Measurements from ENCODE around the gene USP15.
A peak's percentile ranks its signal among the peaks of the same experiment; 100 is the strongest.

Gene USP15

DNA sequence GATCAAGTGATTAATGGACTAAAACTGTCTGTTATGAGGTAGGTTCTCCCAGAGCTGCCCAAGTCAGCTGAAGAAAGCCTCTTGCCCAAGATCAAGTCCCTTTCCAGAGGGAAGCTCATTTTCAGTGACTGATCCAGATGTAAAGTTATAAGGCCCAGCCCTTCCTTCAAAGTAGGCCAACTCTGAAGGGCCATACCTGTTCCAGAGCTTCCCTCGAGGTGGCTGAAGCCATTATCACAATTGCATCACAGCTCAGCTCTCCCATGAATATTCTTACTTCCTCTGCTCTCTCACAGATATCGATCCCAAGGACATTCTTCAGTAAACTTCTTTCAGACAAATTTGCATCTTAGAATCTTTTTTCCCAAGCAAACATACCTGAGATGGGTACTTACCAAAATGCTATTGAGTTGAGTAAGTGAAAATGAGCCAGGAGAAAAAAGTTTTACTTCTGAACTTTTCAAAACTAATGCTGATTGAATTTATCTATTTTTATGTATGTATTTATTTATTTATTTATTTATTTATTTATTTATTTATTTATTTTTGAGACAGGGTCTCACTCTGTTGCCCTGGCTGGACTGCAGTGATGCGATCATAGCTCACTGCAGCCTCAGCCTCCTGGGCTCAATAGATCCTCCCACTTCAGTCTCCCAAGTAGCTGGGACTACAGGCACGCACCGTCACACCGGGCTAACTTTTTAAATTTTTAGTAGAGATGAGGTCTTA lies 42.6 kb upstream of the USP15 start (continued):
- TF ChIP-seq, protein P1, sequence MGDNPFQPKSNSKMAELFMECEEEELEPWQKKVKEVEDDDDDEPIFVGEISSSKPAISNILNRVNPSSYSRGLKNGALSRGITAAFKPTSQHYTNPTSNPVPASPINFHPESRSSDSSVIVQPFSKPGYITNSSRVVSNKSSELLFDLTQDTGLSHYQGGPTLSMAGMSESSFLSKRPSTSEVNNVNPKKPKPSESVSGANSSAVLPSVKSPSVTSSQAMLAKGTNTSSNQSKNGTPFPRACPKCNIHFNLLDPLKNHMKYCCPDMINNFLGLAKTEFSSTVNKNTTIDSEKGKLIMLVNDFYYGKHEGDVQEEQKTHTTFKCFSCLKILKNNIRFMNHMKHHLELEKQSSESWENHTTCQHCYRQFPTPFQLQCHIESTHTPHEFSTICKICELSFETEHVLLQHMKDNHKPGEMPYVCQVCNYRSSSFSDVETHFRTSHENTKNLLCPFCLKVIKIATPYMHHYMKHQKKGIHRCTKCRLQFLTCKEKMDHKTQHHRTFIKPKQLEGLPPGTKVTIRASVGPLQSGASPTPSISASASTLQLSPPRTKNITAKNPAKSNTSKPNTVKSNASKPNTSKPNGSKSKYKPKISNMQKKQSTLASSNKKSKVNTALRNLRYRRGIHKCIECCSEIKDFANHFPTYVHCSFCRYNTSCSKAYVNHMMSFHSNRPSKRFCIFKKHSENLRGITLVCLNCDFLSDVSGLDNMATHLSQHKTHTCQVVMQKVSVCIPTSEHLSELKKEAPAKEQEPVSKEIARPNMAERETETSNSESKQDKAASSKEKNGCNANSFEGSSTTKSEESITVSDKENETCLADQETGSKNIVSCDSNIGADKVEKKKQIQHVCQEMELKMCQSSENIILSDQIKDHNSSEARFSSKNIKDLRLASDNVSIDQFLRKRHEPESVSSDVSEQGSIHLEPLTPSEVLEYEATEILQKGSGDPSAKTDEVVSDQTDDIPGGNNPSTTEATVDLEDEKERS (tag by site-specific recombination; IDR thresholded peaks at IDR 0.05) = no peak
- no peak for TF ChIP-seq ZNF513 (tag by site-specific recombination; IDR thresholded peaks at IDR 0.05)
- TF ChIP-seq ZNF830 (tag by site-specific recombination; IDR thresholded peaks at IDR 0.05; ENCODE audit: low read depth) = no peak
- TF ChIP-seq, protein P2, sequence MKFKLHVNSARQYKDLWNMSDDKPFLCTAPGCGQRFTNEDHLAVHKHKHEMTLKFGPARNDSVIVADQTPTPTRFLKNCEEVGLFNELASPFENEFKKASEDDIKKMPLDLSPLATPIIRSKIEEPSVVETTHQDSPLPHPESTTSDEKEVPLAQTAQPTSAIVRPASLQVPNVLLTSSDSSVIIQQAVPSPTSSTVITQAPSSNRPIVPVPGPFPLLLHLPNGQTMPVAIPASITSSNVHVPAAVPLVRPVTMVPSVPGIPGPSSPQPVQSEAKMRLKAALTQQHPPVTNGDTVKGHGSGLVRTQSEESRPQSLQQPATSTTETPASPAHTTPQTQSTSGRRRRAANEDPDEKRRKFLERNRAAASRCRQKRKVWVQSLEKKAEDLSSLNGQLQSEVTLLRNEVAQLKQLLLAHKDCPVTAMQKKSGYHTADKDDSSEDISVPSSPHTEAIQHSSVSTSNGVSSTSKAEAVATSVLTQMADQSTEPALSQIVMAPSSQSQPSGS (tag by site-specific recombination; IDR thresholded peaks at IDR 0.05; ENCODE audit: low read depth) = no peak
- no peak for TF ChIP-seq ZSCAN23 (tag by site-specific recombination; IDR thresholded peaks at IDR 0.05)
- no peak for TF ChIP-seq ZBTB21 (tag by site-specific recombination; IDR thresholded peaks at IDR 0.05)
- TF ChIP-seq, protein P3, sequence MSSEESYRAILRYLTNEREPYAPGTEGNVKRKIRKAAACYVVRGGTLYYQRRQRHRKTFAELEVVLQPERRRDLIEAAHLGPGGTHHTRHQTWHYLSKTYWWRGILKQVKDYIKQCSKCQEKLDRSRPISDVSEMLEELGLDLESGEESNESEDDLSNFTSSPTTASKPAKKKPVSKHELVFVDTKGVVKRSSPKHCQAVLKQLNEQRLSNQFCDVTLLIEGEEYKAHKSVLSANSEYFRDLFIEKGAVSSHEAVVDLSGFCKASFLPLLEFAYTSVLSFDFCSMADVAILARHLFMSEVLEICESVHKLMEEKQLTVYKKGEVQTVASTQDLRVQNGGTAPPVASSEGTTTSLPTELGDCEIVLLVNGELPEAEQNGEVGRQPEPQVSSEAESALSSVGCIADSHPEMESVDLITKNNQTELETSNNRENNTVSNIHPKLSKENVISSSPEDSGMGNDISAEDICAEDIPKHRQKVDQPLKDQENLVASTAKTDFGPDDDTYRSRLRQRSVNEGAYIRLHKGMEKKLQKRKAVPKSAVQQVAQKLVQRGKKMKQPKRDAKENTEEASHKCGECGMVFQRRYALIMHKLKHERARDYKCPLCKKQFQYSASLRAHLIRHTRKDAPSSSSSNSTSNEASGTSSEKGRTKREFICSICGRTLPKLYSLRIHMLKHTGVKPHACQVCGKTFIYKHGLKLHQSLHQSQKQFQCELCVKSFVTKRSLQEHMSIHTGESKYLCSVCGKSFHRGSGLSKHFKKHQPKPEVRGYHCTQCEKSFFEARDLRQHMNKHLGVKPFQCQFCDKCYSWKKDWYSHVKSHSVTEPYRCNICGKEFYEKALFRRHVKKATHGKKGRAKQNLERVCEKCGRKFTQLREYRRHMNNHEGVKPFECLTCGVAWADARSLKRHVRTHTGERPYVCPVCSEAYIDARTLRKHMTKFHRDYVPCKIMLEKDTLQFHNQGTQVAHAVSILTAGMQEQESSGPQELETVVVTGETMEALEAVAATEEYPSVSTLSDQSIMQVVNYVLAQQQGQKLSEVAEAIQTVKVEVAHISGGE (tag by site-specific recombination; conservative IDR thresholded peaks at IDR 0.05; ENCODE audit: low read depth) = peak; percentile 76

DNA sequence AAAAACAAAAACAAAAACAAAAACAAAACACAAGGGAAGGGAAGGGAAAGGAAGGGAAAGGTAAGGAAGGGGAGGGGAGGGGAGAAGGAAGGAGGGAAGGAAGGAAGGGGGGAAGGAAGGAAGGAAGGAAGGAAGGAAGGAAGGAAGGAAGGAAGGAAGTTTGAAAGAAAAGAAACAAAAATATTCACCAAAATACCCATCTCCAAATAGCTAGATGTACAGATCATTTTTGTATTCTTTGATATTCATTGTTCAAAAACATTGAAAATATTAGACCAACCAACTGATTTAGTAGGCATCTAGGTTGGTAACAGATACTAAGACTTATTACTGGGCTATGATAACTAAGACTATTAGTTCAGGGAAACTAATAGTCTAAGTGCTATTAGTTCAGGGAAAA lies 39.1 kb upstream of the USP15 start:
- POLR2A ChIA-PET = no interaction called here
- CTCF ChIA-PET = interaction anchor here (0.5 kb wide), 1 partner anchor 301 kb away, joined by 5 read pairs; no protein-coding TSS in a partner anchor

GRCh38 chr12:62224601-62225000 lies 35.6 kb upstream of the USP15 start:
- Histone ChIP-seq H3K4me1 (ENCODE audit: control insufficient read depth, insufficient read depth, low read length) (no peaks in the 10 kb centered on the region), H3K4me3 (ENCODE audit: low read depth, low read length) (no peak overlapping the region), H3K36me3 (ENCODE audit: control insufficient read depth in 2 of 2, insufficient read depth in 1 of 2, low read length in 2 of 2) (no peaks in the 10 kb centered on the region), H3K27ac (ENCODE audit: extremely low read depth, low read depth, low read length) (no peak overlapping the region), H3K9me3 (ENCODE audit: control insufficient read depth, insufficient read depth, low read depth, low read length) (no peaks in the 10 kb centered on the region)
- POLR2A ChIA-PET = no interaction called here
- CTCF ChIA-PET = no interaction called here
- TF ChIP-seq ZNF112 (tag by site-specific recombination; IDR thresholded peaks at IDR 0.05) (no peak), ZNF624 (tag by site-specific recombination; IDR thresholded peaks at IDR 0.05) (no peak), KLF8 (tag by site-specific recombination; IDR thresholded peaks at IDR 0.05) (no peak), ZBTB8A (tag by site-specific recombination; IDR thresholded peaks at IDR 0.05) (no peak), GLI4 (tag by site-specific recombination; IDR thresholded peaks at IDR 0.05) (no peak), TCF7L2 (IDR thresholded peaks at IDR 0.05; ENCODE audit: borderline replicate concordance, low read depth, low read length) (no peak)
- TF ChIP-seq, protein P2 (tag by site-specific recombination; IDR thresholded peaks at IDR 0.05; ENCODE audit: low read depth) = no peak
- TF ChIP-seq, protein P3 (tag by site-specific recombination; conservative IDR thresholded peaks at IDR 0.05; ENCODE audit: low read depth) = no peak

More for the DNA sequence above, 39.1 kb upstream of the USP15 start:
- H3K4me1 ChIP-seq (ENCODE audit: control insufficient read depth, insufficient read depth, low read length) = no peaks in the 10 kb centered on the region
- H3K4me3 ChIP-seq (ENCODE audit: low read depth, low read length) = no peak overlapping the region
- H3K9me3 ChIP-seq (ENCODE audit: control insufficient read depth, insufficient read depth, low read depth, low read length) = no peaks in the 10 kb centered on the region
- H3K36me3 ChIP-seq (ENCODE audit: control insufficient read depth in 2 of 2, insufficient read depth in 1 of 2, low read length in 2 of 2) = no peaks in the 10 kb centered on the region
- no peak overlapping the region for H3K27ac ChIP-seq (ENCODE audit: extremely low read depth, low read depth, low read length)
- TF ChIP-seq ZNF366 (tag by site-specific recombination; conservative IDR thresholded peaks at IDR 0.05) = peak; percentile 53
- TF ChIP-seq, protein P4, sequence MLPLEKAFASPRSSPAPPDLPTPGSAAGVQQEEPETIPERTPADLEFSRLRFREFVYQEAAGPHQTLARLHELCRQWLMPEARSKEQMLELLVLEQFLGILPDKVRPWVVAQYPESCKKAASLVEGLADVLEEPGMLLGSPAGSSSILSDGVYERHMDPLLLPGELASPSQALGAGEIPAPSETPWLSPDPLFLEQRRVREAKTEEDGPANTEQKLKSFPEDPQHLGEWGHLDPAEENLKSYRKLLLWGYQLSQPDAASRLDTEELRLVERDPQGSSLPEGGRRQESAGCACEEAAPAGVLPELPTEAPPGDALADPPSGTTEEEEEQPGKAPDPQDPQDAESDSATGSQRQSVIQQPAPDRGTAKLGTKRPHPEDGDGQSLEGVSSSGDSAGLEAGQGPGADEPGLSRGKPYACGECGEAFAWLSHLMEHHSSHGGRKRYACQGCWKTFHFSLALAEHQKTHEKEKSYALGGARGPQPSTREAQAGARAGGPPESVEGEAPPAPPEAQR (tag by site-specific recombination; IDR thresholded peaks at IDR 0.05) = no peak
